Stomach smooth muscle (tissue), 2 donors: ENCODE data around the gene CENATAC.
"Not testable (repeated sequence)": the region's sequence is repeated elsewhere in the genome, so short reads cannot be mapped to it uniquely, and the experiment has no call there.

Source experiments
- H3K27ac ChIP-seq: one replicate; pipeline ENCODE4 v1.7.0; 2013; ENCODE audit warnings: mild to moderate bottlenecking, low read length, inconsistent platforms
- H3K27me3 ChIP-seq, 2 donors: one replicate each; pipeline ENCODE4 v1.7.0; 2013; ENCODE audit warnings: low read length in 2 of 2; ENCODE audit not compliant: insufficient read depth in 2 of 2, control insufficient read depth in 1 of 2
- H3K36me3 ChIP-seq, 2 donors: one replicate each; pipeline ENCODE4 v1.7.0; 2013; ENCODE audit warnings: low read length in 2 of 2; ENCODE audit not compliant: control insufficient read depth in 2 of 2, insufficient read depth in 2 of 2
- H3K4me1 ChIP-seq: one replicate; pipeline ENCODE4 v1.7.0; 2013; ENCODE audit warnings: low read length; ENCODE audit not compliant: control insufficient read depth, insufficient read depth
- H3K4me3 ChIP-seq, 2 donors: one replicate each; pipeline ENCODE4 v1.7.0; 2013; ENCODE audit warnings: low read length in 2 of 2
- H3K9ac ChIP-seq, 2 donors: one replicate each; pipeline ENCODE4 v1.7.0; 2013; ENCODE audit warnings: low read length in 2 of 2, mild to moderate bottlenecking in 1 of 2
- H3K9me3 ChIP-seq, 2 donors: one replicate each; pipeline ENCODE4 v1.7.0; 2013; ENCODE audit warnings: low read length in 2 of 2; ENCODE audit not compliant: control insufficient read depth in 2 of 2
- donor health status: healthy.
- donor health status: Pancreatic carcinoma.

CENATAC gene, protein sequence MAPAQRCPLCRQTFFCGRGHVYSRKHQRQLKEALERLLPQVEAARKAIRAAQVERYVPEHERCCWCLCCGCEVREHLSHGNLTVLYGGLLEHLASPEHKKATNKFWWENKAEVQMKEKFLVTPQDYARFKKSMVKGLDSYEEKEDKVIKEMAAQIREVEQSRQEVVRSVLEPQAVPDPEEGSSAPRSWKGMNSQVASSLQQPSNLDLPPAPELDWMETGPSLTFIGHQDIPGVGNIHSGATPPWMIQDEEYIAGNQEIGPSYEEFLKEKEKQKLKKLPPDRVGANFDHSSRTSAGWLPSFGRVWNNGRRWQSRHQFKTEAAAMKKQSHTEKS

DNA sequence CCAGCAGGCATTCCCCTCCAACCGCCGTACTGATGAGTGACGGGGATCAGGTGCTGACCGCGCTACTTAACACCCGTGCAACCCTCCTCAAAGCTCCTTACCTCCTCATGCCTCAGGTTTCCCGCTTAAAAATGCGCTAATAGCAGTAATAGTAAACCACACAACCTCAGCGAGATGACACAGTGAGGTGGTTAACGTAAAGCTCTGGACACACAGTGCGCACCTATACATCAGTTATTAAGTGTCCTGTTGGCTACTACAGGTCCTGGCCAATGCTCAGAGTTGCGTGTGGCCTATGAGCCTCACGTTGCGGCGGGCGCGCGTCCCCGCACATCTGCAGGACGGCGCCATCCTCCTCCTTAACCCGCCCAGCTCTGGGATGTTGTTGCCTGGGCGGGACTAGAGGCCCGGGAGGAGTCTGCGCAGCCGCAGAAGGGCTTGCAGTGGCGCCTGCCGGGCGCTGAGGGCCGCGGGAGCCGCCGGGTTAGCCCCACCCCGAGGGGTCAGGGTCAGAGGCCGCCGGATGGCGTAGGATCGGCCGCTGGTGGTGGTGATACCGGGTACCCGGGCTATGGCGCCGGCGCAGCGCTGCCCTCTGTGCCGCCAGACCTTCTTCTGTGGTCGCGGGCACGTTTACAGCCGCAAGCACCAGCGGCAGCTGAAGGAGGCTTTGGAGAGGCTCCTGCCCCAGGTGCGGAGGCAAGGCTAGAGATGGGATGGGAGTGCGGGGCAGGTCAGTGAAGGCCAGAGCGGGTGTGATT, at the start of gene CENATAC:
CENATAC (plus strand) TSS at position 512 of the 761 bp plus-strand sequence; CDS start at position 572, 60 bp downstream.
- Histone ChIP-seq H3K4me3 (peak within 1 kb of the TSS; percentile 96 to 99), H3K4me1 (peaks cover 26% of the 10 kb centered on the region), H3K27ac (peak within 1 kb of the TSS; percentile 87), H3K9me3 (no peaks in the 10 kb centered on the region), H3K36me3 (peaks cover 2 to 3% of the 10 kb centered on the region in 2 donors), H3K27me3 (no peaks in the 10 kb centered on the region), H3K9ac (peak within 1 kb of the TSS; percentile 88 to 89)

DNA sequence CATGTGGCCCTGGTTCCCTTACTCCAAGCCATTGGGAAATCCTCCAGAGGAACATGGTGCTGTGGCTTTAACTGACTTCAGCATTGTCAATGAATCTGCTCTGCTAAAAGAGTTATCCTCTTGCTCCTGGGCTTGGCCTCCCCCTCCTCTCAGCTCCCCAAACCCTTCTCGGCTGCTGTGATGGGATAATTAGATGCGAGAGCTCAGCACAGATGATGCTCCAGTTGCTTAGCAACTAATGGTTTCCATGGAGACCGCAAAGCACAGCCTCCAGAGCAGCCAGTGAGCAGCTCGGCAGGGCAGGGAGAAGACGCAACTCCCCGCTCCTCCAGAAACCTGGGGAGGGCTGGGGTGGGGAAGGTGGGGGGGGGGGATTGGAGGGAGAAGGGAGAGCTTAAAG, 44.7 kb upstream of the CENATAC start:
- Histone ChIP-seq H3K27ac (no peak overlapping the region), H3K4me3 (no peak overlapping the region), H3K9me3 (no peaks in the 10 kb centered on the region), H3K9ac (no peak overlapping the region), H3K36me3 (no peaks in the 10 kb centered on the region), H3K27me3 (no peaks in the 10 kb centered on the region), H3K4me1 (peaks cover 3% of the 10 kb centered on the region)

DNA sequence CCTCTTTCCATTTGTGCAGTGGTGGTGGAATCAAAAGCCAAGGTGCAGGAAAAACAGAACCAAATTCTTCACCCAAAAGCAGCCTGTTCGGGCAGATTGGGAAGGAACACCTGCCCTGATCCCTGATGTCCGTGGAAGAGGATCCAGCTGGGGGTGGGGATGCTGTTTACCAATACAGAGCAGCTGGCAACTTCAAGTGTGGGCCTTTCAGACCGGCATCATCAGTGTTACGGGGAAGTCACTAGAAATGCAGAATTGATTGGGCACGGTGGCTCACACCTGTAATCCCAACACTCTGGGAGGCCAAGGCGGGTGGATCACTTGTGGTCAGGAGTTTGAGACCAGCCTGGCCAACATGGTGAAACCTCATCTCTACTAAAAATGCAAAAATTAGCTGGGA, 44.0 kb upstream of the CENATAC start:
- H3K36me3 ChIP-seq, H3K4me1 ChIP-seq, H3K9me3 ChIP-seq, H3K4me3 ChIP-seq, H3K9ac ChIP-seq, H3K27me3 ChIP-seq, H3K27ac ChIP-seq: not testable (repeated sequence)

DNA sequence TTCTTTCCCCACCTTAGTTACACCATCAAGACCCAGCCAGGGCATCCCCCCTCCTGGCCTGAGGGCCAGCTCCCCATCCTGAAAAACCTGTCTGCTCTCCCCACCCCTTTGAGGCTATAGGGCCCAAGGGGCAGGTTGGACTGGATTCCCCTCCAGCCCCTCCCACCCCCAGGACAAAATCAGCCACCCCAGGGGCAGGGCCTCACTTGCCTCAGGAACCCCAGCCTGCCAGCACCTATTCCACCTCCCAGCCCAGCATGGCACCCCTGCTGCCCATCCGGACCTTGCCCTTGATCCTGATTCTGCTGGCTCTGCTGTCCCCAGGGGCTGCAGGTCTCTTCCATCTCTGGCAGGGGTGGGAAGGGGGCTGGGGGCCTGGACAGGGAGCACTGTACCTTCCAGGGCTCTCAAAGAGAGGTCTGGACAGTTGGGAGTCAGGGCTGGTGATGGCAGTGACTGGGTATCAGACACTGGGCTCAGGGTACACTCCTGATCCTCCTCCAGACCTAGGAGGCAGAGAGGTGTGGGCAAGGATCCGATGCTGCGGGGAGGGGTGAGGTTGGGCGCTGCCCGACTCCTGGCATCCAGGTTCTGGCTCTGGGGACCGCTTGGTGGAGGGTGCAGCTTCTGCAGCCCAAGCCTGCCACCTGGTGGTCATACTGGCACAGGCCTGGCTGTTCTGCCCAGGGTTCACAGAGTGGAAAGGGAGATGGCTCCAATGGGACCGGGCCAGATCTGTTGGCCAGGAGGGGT, 41.7 kb upstream of the CENATAC start, which contains the start of gene UPK2:
UPK2 (plus strand) TSS at position 205 of the 753 bp plus-strand sequence; CDS start at position 258, 53 bp downstream.
- Histone ChIP-seq H3K9ac (no peak within 1 kb of the TSS), H3K4me3 (no peak within 1 kb of the TSS), H3K27ac (no peak within 1 kb of the TSS), H3K27me3 (no peaks in the 10 kb centered on the region), H3K4me1 (peaks cover 3% of the 10 kb centered on the region), H3K36me3 (no peaks in the 10 kb centered on the region), H3K9me3 (no peaks in the 10 kb centered on the region)

DNA sequence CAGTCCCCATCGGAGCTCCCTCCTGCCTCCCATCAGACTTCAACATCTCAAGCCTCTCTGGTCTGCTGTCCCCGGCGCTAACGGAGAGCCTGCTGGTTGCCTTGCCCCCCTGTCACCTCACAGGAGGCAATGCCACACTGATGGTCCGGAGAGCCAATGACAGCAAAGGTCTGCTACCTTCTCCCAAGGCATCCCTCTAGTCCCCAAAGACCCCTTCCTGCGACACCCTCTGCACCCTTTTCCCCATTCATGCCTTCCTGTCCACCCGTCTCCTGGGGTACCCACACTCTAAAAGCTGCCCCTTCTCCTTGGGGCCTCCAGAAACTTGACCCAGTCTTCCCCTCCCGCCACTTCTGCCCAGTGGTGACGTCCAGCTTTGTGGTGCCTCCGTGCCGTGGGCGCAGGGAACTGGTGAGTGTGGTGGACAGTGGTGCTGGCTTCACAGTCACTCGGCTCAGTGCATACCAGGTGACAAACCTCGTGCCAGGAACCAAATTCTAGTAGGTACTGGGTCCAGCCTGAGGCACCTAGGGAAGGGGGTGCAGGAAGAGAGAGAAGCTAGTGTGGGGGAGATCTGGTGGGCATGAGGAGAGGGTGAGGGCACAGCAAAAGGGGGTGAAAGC, 41.0 kb upstream of the CENATAC start:
- no peak overlapping the region for H3K9ac ChIP-seq
- H3K27me3 ChIP-seq: no peaks in the 10 kb centered on the region
- no peak overlapping the region for H3K27ac ChIP-seq
- H3K36me3 ChIP-seq: no peaks in the 10 kb centered on the region
- no peak overlapping the region for H3K4me3 ChIP-seq
- no peaks in the 10 kb centered on the region for H3K9me3 ChIP-seq
- H3K4me1 ChIP-seq: peaks cover 3% of the 10 kb centered on the region

DNA sequence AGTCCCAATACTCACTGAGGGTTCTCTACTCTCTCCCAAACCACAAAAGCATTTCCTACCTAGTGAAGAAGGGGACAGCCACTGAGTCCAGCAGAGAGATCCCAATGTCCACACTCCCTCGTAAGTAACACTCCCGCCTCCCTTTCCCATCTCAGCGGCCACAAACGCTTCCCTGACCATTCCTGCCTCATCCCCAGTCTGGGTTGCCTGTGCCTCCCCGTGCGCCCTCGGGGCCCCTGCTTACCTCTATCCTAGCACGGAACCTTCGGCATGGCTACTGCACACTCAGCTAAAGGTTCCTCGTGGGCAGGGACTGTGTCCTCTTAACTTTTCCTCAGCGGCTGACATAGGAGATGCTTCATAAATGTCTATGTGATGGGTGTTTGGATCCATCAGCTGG, 40.4 kb upstream of the CENATAC start:
- Histone ChIP-seq H3K4me3 (no peak overlapping the region), H3K4me1 (peaks cover 3% of the 10 kb centered on the region), H3K36me3 (no peaks in the 10 kb centered on the region), H3K9ac (no peak overlapping the region), H3K27me3 (no peaks in the 10 kb centered on the region), H3K27ac (no peak overlapping the region), H3K9me3 (no peaks in the 10 kb centered on the region)

DNA sequence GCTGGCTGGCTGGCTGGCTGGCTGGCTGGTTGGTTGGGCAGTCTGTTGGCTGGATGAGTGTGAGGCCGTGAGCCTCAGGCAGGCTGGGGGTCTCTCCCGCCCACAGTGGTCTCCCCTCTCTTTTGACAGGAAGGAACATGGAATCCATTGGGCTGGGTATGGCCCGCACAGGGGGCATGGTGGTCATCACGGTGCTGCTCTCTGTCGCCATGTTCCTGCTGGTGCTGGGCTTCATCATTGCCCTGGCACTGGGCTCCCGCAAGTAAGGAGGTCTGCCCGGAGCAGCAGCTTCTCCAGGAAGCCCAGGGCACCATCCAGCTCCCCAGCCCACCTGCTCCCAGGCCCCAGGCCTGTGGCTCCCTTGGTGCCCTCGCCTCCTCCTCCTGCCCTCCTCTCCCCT, 40.0 kb upstream of the CENATAC start:
- H3K9me3 ChIP-seq: no peaks in the 10 kb centered on the region
- peaks cover 3% of the 10 kb centered on the region for H3K4me1 ChIP-seq
- no peak overlapping the region for H3K27ac ChIP-seq
- H3K4me3 ChIP-seq: no peak overlapping the region
- no peak overlapping the region for H3K9ac ChIP-seq
- H3K36me3 ChIP-seq: no peaks in the 10 kb centered on the region
- H3K27me3 ChIP-seq: no peaks in the 10 kb centered on the region

DNA sequence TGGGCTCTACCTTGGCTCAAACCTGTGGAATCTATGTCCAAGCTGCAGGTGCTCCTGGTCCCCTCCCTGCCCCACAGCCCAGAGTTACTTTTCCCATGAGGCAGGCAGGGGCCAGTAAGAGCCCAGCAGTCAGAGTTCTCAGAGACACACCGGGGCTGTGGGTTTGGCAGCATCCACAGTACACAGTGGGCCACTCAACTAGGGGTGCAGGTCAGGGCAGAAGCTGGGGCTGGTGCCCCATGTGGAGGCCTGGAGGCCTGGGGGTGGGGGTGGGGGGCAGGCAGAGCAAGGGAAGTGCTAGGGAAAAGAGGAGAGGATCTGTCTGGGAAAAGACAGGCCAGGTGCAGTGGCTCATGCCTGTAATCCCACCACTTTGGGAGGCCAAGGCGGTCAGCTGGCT, 39.4 kb upstream of the CENATAC start:
- Histone ChIP-seq H3K36me3 (no peaks in the 10 kb centered on the region), H3K27me3 (no peaks in the 10 kb centered on the region), H3K9me3 (no peaks in the 10 kb centered on the region), H3K9ac (no peak overlapping the region), H3K4me3 (no peak overlapping the region), H3K27ac (no peak overlapping the region), H3K4me1 (peaks cover 3% of the 10 kb centered on the region)

DNA sequence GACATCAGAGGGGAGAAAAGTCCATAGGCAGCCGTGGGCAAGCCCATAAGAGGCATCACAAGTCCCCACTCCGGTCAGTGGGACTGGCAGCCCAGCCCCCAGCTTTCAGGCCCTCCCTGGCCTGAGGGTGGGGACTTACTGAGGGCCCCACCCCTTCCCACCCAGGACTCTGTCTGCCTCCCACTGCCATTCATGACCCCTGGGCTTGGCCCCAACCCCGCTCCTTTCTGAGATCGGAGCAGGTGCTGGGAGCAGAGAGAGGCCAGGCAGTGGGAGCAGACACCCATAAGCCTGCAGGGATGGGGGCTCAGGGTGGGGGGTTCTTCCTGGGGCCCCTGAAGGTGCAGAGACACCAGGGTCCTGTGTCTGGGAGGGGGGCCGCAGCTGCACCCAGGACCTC, 36.7 kb upstream of the CENATAC start:
- Histone ChIP-seq H3K4me3 (no peak overlapping the region), H3K27ac (no peak overlapping the region), H3K9ac (no peak overlapping the region), H3K27me3 (no peaks in the 10 kb centered on the region), H3K9me3 (no peaks in the 10 kb centered on the region), H3K36me3 (no peaks in the 10 kb centered on the region), H3K4me1 (peaks cover 3% of the 10 kb centered on the region)

DNA sequence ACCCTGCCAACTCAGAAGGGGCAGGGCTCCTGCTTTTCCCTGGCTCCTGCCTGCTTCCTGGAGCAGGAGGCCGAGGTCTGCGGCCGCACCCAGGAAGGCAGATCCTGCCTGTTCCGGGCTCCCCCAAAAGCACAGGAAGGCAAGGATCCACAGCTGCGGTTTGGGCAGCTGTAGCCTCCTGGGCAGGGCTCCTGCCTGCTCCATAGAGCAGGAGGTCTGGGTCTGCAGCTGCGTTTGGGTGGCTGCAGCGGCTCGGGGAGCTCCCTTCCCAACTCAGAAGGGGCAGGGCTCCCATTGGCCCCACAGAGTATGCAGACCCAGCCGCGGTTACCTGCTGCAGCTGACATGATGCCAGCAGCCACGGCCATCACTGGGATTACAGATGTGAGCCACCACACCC, 36.3 kb upstream of the CENATAC start:
- no peaks in the 10 kb centered on the region for H3K27me3 ChIP-seq
- no peaks in the 10 kb centered on the region for H3K36me3 ChIP-seq
- no peak overlapping the region for H3K4me3 ChIP-seq
- no peak overlapping the region for H3K9ac ChIP-seq
- peaks cover 1% of the 10 kb centered on the region for H3K4me1 ChIP-seq
- H3K27ac ChIP-seq: no peak overlapping the region
- no peaks in the 10 kb centered on the region for H3K9me3 ChIP-seq
